Fibroblast of skin of abdomen (primary cell): ENCODE results near the gene ATP8B4.

Experiments used
- DNase-seq: peaks from one replicate; pipeline ENCODE4 v3.0.0-alpha.2; 2013

ATP8B4 gene

DNA sequence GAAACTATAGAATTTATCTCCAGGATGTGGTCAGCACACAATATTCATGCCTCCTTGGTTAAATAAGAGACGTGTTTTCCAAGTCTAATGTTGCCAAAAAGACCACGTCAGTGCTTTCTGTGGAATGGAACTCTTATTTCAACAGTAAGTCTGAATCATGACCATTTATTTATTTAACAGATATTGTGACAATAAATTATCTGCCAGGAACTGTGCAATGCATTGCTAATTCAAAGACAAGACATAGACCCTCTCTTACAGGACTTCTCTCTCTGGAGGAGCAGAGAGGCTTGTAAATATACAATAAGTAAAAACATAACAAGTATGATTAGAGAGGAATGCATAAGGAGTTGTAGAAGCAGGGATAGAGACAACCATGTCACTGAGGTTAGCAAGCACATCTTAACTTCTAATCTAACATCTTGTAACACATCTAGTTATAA, 270.7 kb downstream of the ATP8B4 start:
- peak; percentile 99 for DNase-seq

DNA sequence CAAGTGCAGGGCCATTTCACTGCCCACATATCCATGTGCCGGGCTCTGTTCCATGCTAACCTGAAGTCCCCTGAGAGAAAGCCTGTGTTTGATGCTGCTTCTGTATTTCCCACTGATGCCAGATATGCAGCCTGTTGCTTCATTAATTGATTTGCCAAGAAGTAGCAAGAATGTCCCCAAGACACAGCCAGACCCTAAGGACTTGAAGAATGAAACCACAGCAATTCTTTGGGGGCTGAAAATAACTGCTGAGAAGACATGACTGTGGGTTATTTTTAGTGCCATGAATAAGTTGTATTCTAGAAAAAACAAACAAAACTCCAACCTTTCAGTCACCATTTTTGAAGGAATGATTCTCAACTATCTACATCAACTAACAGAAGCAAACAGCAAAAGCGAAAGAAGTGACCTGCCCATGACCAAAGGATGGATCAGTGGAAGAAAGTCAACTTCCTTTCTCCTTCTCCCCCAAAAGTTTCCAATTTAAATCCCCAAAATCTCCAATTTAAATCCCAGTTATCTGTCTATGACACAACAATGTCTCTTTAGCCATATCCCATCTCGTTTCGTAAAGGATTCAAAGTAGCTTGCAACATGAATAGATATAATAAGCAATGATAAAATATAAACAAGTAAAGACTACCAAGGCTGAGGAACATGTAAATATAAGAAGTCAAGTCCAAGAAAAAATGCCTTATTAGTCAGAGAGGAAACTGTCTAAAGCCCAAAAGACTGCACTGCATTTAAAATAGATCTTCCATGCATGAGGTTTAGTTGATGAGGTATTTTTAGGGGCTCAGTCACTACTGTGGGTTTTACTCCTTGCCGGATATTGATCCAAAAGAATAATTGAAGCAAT, 271.4 kb downstream of the ATP8B4 start:
- peak; percentile 54 for DNase-seq

DNA sequence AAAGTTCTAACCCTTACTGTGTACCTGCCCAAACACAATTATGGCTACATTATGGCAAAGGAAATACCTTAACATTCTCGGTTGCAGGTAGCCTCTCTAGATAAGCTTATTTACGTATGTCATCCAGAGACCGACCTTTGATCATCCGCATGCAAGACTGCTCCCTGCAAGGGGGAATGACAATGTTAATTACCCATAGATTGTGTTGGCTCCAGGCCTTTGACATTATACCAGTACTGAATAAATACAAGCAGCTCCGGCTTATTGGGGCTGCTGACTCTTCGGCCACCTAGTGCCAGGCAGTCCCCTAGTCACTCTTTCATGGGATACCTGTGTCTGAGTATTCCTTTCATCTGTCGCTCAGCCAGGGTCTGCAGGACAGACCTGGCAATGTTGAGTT, 274.6 kb downstream of the ATP8B4 start:
- DNase-seq, result no peak

DNA sequence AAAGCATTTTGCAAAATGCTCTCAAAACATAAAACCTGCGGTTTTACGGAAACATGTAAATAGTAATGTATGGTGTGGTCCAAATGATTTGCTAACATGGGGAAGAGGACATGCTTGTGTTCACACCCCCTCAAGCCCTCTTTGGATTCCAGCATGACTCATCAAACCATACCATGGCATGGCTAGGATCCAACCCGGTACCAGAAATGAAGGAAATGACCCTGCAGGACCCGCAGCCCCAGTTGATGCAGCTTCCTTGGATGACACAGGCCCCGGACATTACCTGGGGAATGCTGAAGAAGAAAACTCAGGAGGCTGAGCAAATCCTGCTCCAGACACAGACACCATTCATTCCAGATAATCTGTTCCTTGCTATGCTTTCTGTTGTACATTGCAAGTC, 275.3 kb downstream of the ATP8B4 start:
- no peak for DNase-seq

DNA sequence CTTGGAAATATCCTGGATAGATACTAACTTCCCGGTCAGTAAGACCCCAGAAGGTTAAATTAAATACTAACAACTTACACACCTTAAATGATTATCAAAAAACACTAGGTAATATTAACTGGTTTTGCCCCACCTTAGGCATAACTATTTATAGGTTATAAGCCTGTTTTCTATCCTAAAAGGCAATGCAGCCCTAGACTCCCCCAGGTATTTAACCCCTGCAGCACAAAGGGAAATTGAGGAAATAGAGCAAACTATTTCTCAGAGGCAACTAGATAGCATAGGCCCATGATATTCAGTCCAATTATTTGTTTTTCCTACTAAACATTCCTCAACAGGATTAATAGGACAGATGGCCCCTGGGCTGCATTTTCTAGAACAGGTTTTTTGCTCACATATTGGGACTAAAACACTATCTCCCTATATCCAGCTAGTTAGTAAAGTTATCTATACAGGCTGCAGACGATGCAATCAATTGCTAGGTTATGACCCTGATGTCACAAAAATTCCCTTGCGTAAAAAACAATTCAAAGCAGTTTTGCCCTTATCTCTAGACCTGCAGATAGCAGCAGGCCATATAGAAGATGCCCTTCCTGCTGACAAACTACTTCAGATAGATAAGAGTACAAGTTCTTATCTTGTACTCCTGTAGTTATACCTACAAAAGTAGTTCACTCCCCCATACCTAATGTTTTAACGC, 276.9 kb downstream of the ATP8B4 start:
- no peak for DNase-seq

DNA sequence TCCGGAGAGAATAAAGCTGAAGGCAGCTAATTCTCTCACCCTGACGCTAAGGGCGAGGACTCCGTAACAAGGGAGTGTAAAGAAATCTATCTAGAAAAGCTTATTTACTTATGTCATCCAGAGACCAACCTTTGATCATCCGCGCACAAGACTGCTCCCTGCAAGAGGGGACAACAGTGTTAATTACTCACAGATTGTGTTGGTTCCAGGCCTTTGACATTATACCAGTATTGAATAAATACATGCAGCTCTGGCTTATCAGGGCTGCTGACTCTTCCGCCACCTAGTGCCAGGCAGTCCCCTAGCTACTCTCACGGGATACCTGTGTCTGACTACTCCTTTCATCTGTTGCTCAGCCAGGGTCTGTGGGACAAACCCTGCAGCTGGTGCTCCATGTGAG, 286.5 kb downstream of the ATP8B4 start:
- no peak for DNase-seq

DNA sequence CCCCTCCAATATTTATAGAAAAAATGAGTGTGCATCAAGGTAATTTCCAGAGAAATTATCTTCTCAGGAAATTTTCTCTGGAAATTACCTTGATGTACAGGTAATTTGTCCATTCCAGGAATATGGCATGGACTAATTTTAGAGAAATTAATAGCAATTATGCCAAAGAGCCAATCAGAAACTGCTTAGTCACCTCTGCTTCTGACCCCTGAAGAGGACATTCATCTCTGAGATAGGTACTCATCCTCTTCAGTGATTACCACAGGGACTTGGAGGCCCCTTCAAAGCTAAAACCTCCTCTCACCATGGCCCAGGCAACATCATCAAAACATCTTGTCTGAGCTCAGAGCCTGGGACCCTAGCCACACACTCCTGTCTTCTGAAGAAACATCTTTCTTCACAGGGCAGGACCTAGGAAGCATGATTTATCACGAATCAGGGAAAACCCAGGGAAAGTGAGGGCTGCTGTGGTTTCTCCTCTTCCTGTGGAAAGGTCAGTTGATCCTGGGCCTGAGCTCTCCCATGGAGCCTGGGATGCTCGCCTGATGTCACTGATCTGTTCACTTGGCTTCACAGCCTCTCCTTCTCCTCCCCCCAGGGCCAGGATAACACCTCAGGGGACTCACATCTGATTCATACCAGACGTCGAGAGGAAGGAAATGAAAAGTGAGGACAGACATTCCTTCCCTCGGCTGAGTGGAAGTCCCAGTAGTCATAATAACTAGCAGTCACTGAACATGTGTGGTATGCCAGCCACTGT, 287.6 kb downstream of the ATP8B4 start:
- DNase-seq, result peak; percentile 98

DNA sequence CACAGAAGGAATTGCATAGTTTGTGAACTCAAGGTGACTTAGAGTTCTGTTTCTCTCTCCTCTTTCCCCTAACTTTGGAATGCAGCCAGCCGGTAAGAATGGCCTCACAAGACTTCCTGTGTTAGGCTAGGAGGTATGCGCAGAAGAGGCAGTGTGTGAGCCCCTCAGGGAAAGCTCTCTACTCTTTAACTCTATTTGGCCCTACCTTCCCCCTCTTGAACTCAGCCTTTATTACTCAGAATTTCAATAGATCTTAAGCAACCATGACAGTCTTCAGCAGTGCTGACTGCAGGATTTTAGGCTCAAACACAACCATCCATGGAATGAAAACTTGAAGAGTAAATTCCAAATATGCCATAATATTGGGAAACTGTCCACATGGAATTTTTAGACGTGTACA, 288.6 kb downstream of the ATP8B4 start:
- DNase-seq, result peak; percentile 83

DNA sequence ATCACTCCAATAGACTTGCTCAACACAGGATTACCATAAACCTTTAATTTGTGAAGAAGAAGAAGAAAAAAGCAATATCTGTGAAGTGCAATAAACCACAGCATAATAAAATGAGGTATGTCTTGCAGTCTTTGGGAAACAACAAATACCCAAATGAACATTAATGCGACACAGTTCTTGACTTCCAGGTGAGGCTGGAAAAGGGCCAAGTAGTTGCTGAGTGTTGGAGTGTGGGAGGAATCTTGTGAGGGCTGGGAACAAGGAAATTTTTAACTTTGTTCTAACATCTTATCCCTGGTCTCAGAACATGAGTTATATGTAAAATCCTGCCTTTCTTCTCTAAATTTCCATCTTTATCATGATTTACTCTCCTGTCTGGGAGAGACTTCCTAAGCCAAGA, 291.7 kb downstream of the ATP8B4 start:
- no peak for DNase-seq

DNA sequence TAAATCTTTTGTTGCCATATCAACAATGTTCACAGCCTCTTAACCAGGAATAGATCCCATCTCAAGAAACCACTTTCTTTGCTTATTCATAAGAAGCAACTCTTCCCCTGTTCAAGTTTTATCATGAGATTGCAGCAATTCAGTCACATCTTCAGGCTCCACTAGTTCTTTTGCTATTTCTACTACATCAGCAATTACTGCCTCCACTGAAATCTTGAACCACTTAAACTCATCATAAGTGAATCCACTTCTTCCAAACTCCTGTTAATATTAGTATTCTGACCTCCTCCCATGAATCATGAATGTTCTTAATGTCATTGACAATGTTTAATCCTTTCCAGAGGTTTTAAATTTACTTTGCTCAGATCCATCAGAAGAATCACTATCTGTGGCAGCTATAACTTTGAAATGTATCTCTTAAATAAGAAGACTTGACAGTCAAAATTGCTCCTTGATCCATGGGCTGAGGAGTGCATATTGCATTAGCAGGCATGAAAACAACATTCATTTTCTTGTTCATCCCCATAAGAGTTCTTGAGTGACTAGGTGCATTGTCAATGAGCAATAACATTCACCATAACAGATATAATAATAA, 292.3 kb downstream of the ATP8B4 start:
- peak; percentile 69 for DNase-seq

DNA sequence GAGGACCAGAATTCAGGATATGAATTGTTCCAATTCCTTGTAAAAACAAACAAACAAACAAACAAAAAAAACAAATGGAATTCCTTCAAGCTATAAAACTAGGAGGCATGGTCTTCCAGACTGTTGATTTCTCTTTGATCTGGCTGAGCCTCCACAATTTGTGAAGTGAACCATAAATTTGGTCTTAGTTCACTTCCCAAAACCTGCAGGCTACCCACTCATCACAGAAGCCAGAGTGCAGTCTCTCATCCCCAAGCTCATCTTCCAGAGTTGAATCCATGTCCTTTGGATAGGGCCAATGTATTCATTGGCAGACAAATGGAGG, 294.3 kb downstream of the ATP8B4 start:
- DNase-seq, result no peak

DNA sequence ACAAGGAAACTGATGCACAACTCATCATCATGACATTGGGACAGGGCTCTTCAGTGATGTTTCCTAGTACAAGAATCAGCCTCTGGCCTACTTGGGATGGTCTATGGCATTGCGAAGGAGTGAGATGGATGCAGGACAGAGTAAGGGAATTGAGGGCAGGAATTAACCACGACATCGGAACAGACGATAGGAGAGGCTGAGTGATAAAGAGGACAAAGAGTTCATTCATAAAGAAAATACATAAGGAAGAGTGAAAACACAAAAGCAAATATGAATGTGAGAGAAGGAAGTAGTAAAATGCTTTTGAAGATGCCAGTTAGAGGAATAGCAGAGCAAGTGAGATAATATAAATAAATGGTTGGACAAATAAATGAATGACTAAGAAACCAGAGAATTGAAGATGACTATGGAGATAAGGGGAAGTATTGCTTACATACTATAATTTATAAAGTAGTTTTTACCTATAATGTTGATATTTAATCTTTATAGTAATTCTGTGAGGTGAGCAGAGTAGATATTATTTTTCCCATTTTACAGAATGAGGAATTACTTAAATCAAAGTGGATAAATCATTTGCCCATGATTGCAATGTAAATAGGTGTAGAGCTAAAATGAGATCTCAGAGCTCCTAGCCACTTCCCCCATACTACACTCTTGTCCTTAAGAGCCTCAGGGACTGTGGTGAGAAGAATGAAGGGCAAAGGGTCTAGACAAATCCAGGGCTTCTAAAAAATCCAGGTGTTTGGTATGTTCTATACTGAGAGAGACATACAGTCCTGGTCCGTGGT, 294.9 kb downstream of the ATP8B4 start:
- DNase-seq, result no peak

DNA sequence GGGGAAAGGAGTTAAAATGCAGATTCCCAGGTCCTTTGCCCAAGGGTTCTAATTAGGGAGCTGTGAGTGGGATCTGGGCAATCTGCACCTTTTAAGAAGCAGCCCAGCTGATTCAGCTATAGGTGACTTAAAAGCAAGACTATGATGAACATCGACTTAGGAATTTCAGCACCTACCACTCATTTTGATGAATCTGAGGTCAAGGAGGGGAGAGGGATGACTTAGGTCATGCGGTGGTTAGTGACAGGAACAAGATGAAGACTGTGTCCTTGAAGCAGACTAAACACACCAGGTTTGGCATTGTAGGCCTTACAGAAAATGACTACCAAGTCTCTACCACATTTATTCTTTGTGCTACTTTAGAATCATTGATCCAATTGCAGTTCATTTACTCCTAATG, 301.9 kb downstream of the ATP8B4 start:
- DNase-seq, result no peak

DNA sequence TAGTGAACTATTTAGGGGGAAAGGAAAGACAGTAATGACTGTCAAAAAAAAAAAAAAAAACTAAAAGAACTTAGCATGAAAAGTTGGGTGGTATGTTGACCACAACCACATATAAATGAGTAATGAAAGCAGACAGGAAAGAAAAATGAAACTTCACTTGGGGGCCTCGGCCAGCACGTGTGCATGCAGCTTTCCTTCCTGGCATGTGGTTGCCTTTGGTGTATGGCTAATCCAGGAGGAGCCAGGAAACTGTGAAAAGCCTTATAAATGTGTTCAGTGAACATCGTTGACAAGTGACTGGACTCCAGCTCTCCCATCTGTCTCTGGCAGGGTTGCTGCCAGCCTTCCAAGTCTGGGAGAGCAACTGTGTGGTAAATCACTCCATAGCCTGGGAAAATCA, 303.1 kb downstream of the ATP8B4 start:
- peak; percentile 99 for DNase-seq

DNA sequence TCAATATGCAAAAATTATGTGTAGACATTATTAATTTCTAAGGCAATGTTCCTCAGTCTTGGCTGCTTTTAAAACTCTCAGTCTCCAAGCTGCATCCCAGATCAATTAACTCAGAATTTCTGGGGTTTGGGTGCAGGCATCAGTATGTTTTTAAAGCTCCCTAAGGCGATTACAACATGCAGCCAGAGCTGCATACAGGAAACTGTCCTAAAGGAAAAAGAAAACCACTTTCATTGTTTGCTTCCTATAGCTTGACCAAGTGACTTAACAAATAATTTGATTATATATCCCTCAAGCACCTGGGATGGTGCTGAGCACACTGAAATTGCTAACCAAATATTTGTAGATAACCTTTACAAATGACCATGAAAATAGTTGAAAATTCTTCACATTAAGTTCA, 303.5 kb downstream of the ATP8B4 start:
- peak; percentile 70 for DNase-seq

DNA sequence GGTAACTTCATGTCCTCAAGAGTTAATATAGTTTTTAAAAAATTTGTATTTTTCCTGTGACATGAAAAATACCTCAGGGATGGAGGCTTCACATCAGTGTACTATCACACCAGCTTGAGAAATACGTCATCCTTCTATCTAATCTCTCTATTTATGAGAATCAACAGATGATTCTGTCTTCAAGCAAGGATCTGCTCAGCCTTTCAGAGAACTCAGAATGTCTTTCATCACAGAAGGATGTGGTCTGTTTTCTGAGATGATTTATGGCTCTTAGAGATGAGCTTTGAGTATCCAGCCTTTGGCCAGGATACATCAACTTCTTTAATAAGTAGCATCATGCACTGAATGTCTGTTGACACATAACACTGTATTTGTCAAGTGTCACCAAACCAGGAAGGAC, 304.3 kb downstream of the ATP8B4 start:
- peak; percentile 65 for DNase-seq

DNA sequence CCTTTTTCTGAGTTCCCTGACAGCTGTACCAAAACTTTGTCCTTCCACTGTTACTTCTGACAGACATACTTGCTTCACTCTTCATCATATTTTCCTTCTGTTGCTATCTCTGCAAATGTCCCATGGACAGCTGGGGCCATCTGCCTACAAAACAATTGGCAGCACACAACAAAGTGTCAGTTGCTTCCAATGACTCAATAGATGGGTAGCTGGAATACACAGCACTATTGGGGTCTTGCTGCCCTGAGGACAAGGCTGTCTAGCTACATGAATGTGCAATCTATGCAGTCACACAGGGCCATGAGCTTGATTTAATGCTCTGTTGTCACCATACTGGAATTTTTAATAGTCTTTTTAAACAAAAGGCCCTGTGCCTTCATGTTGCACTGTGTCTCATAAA, 305.4 kb downstream of the ATP8B4 start:
- DNase-seq, result peak; percentile 30

DNA sequence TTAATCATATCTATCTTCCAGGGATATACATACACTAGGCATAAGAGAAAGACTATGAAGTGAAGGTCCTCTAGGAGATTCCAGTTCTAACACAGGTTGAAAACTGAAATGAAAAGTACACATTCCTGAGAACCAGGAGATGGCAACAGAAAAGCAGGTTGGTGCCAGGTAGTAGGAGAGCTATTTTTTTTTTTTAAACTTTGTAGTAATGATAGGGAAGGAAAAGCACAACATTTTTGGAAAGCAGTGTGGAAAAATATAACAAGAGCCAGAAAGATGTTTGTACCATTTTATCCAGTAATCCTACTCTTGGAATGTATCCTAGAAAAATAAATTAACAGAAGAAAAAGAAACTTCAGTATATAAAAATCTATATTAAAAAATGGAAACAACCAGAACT, 308.3 kb downstream of the ATP8B4 start:
- no peak for DNase-seq

DNA sequence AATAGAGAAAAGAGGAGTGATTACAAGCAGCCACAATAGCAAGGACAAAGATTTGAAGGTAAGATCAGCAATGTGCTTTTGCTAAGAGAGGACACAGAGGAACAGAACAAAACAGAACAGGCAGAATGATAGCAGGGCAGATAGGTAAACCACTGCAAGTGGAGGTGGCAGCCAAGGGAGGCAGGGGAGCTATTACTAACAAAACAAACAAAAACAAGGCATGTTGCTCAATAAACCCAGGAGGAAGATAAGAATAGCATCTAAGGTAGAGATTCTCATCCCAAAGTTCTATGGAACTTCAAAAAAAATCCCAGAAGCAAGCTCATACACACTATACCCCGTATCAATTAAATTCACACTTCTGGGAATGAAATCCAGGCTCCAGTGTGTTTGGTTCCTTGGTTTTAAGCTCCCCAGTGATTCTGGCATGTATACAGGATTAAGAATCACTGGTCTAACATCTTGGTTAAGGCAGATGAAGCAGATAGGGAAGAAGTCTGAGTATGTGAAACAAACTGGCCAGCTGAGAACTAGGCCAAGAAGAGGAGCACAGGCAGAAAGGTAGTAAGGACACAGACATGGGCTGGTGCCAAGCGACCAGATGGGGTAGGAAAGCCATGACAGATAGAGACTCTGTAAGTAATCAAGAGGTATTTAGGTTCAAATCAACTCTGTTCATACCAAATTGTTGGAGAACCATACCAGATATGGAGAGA, 309.0 kb downstream of the ATP8B4 start:
- DNase-seq, result no peak

DNA sequence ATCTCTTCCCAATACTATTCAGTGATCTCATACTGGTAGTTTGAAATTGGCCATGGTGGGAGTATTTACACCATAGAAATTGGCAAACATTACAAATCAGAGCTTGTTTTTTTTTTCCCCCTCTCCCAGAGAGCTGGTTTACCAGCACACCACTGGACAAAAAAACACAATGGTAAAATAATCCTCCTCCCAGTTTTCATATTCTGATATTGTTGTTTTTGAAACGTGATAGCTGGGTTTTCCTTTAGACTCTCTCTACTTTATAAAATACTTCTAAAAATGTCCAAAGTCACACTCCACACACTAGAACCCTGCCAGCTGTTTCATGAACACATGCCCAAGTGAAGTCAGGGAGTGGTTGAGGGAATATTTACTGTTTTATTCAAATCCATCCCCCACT, 310.7 kb downstream of the ATP8B4 start:
- no peak for DNase-seq
